T-helper 2 cell treated with Interferon-gamma antibody and Interleukin-4, amounts not matched to agents 100 ng/mL and 5 ng/mL, for 36 hours (primary cell): Measurements from ENCODE around the gene ZSWIM5. TPM values are rescaled to one million over a fixed set of nuclear protein-coding genes. Genes with fewer than 3 reads are reported as not detected.

ENCODE experiments used
- total RNA-seq: library from RNA; stranded (reverse); gene quantifications from 2 replicates; pipeline ENCODE4 v1.2.3, GENCODE V29; 2022

Gene ZSWIM5
- total RNA-seq, 1 donor from 2014 or later, result 0.07 TPM

Other genes starting within 250 kb of the ZSWIM5 start
- 27.9 and 29.6 TPM in 2 replicates for gene EIF2B3, start 220.0 kb downstream of the ZSWIM5 start, total RNA-seq
- 32.3 and 35.0 TPM in 2 replicates for gene HECTD3, start 195.3 kb downstream of the ZSWIM5 start, total RNA-seq
- gene UROD, start 194.4 kb downstream of the ZSWIM5 start, total RNA-seq, result 62.1 and 64.5 TPM in 2 replicates
- 7.8 and 8.3 TPM in 2 replicates for gene HPDL, start 120.3 kb upstream of the ZSWIM5 start, total RNA-seq
- gene TOE1, start 133.6 kb upstream of the ZSWIM5 start, total RNA-seq, result 25.1 and 25.5 TPM in 2 replicates
- gene MUTYH, start 133.8 kb upstream of the ZSWIM5 start, total RNA-seq, result 45.1 and 57.2 TPM in 2 replicates